Mesendoderm (in vitro differentiated cells): ENCODE data around the gene HSD17B11. TPM values are rescaled to one million over a fixed set of nuclear protein-coding genes. Genes with fewer than 3 reads are reported as not detected.

Source experiments
- DNase-seq: peaks from one replicate; pipeline ENCODE4 v3.0.0; 2013
- H2AK5ac ChIP-seq: 2 replicates; pipeline ENCODE4 v1.6.1; 2013; ENCODE audit warnings: low read length, inconsistent platforms
- H2BK120ac ChIP-seq: 2 replicates; pipeline ENCODE4 v1.6.1; 2013; ENCODE audit warnings: low read depth, mild to moderate bottlenecking, low read length, moderate library complexity, mixed read lengths
- H2BK15ac ChIP-seq: replicated peaks from 2 replicates; pipeline ENCODE4 v1.6.1; 2013; ENCODE audit warnings: low read depth, mild to moderate bottlenecking, moderate library complexity
- H2BK5ac ChIP-seq: 2 replicates; pipeline ENCODE4 v1.6.1; 2013; ENCODE audit warnings: low read length, inconsistent platforms
- H3K18ac ChIP-seq: 2 replicates; pipeline ENCODE4 v1.6.1; 2013; ENCODE audit warnings: mild to moderate bottlenecking, low read length, mixed read lengths
- H3K23ac ChIP-seq: one replicate; pipeline ENCODE4 v1.6.1; 2013; ENCODE audit warnings: low read length
- H3K27ac ChIP-seq: 2 replicates; pipeline ENCODE4 v1.5.1; 2013; ENCODE audit warnings: low read depth, mild to moderate bottlenecking, inconsistent platforms, low read length, moderate library complexity
- H3K27me3 ChIP-seq: 2 replicates; pipeline ENCODE4 v1.6.1; 2013; ENCODE audit warnings: low read length, control low read depth, mild to moderate bottlenecking, inconsistent platforms; ENCODE audit not compliant: insufficient read depth, poor library complexity
- H3K36me3 ChIP-seq: 2 replicates; pipeline ENCODE4 v1.6.1; 2013; ENCODE audit warnings: low read length, inconsistent platforms; ENCODE audit not compliant: control insufficient read depth, insufficient read depth
- H3K4ac ChIP-seq: one replicate; pipeline ENCODE4 v1.6.1; 2013; ENCODE audit warnings: low read depth, mild to moderate bottlenecking, low read length, moderate library complexity
- H3K4me1 ChIP-seq: 2 replicates; pipeline ENCODE4 v1.6.1; 2013; ENCODE audit warnings: low read depth, low read length, inconsistent platforms; ENCODE audit not compliant: control insufficient read depth
- H3K4me2 ChIP-seq: 2 replicates; pipeline ENCODE4 v1.6.1; 2013; ENCODE audit warnings: low read length
- H3K4me3 ChIP-seq: 2 replicates; pipeline ENCODE4 v1.5.1; 2013; ENCODE audit warnings: mild to moderate bottlenecking, low read length
- H3K56ac ChIP-seq: one replicate; pipeline ENCODE4 v1.6.1; 2013; ENCODE audit warnings: low read length
- H3K79me1 ChIP-seq: 2 replicates; pipeline ENCODE4 v1.6.1; 2013; ENCODE audit warnings: low read length, inconsistent platforms
- H3K79me2 ChIP-seq: 2 replicates; pipeline ENCODE4 v1.6.1; 2013; ENCODE audit warnings: mild to moderate bottlenecking, low read length; ENCODE audit not compliant: control insufficient read depth, insufficient read depth
- H3K9ac ChIP-seq: 2 replicates; pipeline ENCODE4 v1.6.1; 2013; ENCODE audit warnings: low read length, inconsistent platforms
- H4K5ac ChIP-seq: one replicate; pipeline ENCODE4 v1.6.1; 2013; ENCODE audit warnings: low read length
- H4K8ac ChIP-seq: one replicate; pipeline ENCODE4 v1.6.1; 2013; ENCODE audit warnings: low read depth, mild to moderate bottlenecking, control low read depth, low read length, moderate library complexity
- WGBS: extraction: QIAGEN DNeasy Blood & Tissue Kit; methylation state at CpG from one replicate; pipeline ENCODE4 v1.1.7; 2013; ENCODE audit warnings: low lambda C conversion rate, missing lambda C conversion rate; ENCODE audit not compliant: insufficient coverage; ENCODE audit errors: extremely low coverage; 5-methylcytosine and 5-hydroxymethylcytosine counted together
- polyA plus RNA-seq, 2 experiments: library from polyadenylated mRNA; stranded (reverse); fragments of 200-250 nt; gene quantifications; one replicate each; pipeline ENCODE4 v1.2.3, GENCODE V29; 2013

The HSD17B11 gene
- polyA plus RNA-seq (2013, experiment 1 of 2): 6.6 TPM
- polyA plus RNA-seq (2013, experiment 2 of 2): 6.2 TPM

- peaks cover 5% of the 10 kb centered on the region for H3K79me1 ChIP-seq
- H2BK5ac ChIP-seq: no peak within 1 kb of the TSS
- no peak within 1 kb of the TSS for H4K5ac ChIP-seq
- H3K27me3 ChIP-seq: no peaks in the 10 kb centered on the region
- H3K9ac ChIP-seq: peak within 1 kb of the TSS; percentile 73
- H3K36me3 ChIP-seq: no peaks in the 10 kb centered on the region
- peak within 1 kb of the TSS; percentile 80 for H3K18ac ChIP-seq
- H2AK5ac ChIP-seq: no peak within 1 kb of the TSS
- DNase-seq: peak; percentile 96
- H3K4me3 ChIP-seq: peak within 1 kb of the TSS; percentile 52
- H2BK120ac ChIP-seq: peak within 1 kb of the TSS; percentile 47
- no peak within 1 kb of the TSS for H4K8ac ChIP-seq
- H3K4me2 ChIP-seq: peak within 1 kb of the TSS; percentile 19
- peak within 1 kb of the TSS; percentile 76 for H3K56ac ChIP-seq
- peak within 1 kb of the TSS; percentile 52 for H3K4ac ChIP-seq
- H2BK15ac ChIP-seq: no peak within 1 kb of the TSS
- peaks cover 1% of the 10 kb centered on the region for H3K79me2 ChIP-seq
- H3K27ac ChIP-seq: peak within 1 kb of the TSS; percentile 15
- H3K4me1 ChIP-seq: no peaks in the 10 kb centered on the region
- no CpG with 5 or more reads among the region's 32 CpGs for WGBS
- H3K23ac ChIP-seq: no peak within 1 kb of the TSS
These were observed at the start of gene HSD17B11 for GRCh38 chr4:87390891-87391575. HSD17B11 (minus strand) TSS chr4:87391188; CDS start chr4:87391070, 118 bp downstream.

- H3K4me3 ChIP-seq: no peak overlapping the region
- H3K27me3 ChIP-seq: no peaks in the 10 kb centered on the region
- H3K79me2 ChIP-seq: peaks cover 22% of the 10 kb centered on the region
- no peak overlapping the region for H4K8ac ChIP-seq
- no peak for DNase-seq
- no peaks in the 10 kb centered on the region for H3K4me1 ChIP-seq
- H3K23ac ChIP-seq: no peak overlapping the region
- H3K18ac ChIP-seq: no peak overlapping the region
- WGBS: no CpG with 5 or more reads among the region's 2 CpGs
- no peak overlapping the region for H3K4ac ChIP-seq
- H4K5ac ChIP-seq: no peak overlapping the region
- no peak overlapping the region for H3K56ac ChIP-seq
- H2BK5ac ChIP-seq: no peak overlapping the region
- no peak overlapping the region for H3K27ac ChIP-seq
- H2AK5ac ChIP-seq: no peak overlapping the region
- no peak overlapping the region for H2BK15ac ChIP-seq
- peaks cover 7% of the 10 kb centered on the region for H3K79me1 ChIP-seq
- H3K36me3 ChIP-seq: no peaks in the 10 kb centered on the region
- H3K9ac ChIP-seq: no peak overlapping the region
- no peak overlapping the region for H2BK120ac ChIP-seq
- H3K4me2 ChIP-seq: no peak overlapping the region
These were observed 42.4 kb upstream of the HSD17B11 start for GRCh38 chr4:87433342-87433741.

- no peak overlapping the region for H4K8ac ChIP-seq
- H2AK5ac ChIP-seq: no peak overlapping the region
- no CpG with 5 or more reads among the region's 2 CpGs for WGBS
- H4K5ac ChIP-seq: no peak overlapping the region
- H3K4me3 ChIP-seq: no peak overlapping the region
- H3K4ac ChIP-seq: no peak overlapping the region
- no peaks in the 10 kb centered on the region for H3K27me3 ChIP-seq
- H3K79me1 ChIP-seq: peaks cover 9% of the 10 kb centered on the region
- H3K36me3 ChIP-seq: no peaks in the 10 kb centered on the region
- H2BK120ac ChIP-seq: no peak overlapping the region
- no peak overlapping the region for H3K18ac ChIP-seq
- H3K4me1 ChIP-seq: no peaks in the 10 kb centered on the region
- no peak overlapping the region for H3K4me2 ChIP-seq
- H3K27ac ChIP-seq: no peak overlapping the region
- H2BK15ac ChIP-seq: no peak overlapping the region
- no peak overlapping the region for H3K56ac ChIP-seq
- peak; percentile 28 for DNase-seq
- no peak overlapping the region for H3K9ac ChIP-seq
- peaks cover 28% of the 10 kb centered on the region for H3K79me2 ChIP-seq
- no peak overlapping the region for H2BK5ac ChIP-seq
- no peak overlapping the region for H3K23ac ChIP-seq
These were observed 39.0 kb upstream of the HSD17B11 start for GRCh38 chr4:87430038-87430437.

GRCh38 chr4:87428979-87429378 is 38.0 kb upstream of the HSD17B11 start:
- H2BK15ac ChIP-seq: no peak overlapping the region
- H2BK5ac ChIP-seq: no peak overlapping the region
- no peak overlapping the region for H2BK120ac ChIP-seq
- peaks cover 10% of the 10 kb centered on the region for H3K79me1 ChIP-seq
- no CpG with 5 or more reads among the region's 6 CpGs for WGBS
- H3K23ac ChIP-seq: no peak overlapping the region
- no peak overlapping the region for H3K4me2 ChIP-seq
- DNase-seq: no peak
- no peak overlapping the region for H3K56ac ChIP-seq
- H3K4me3 ChIP-seq: no peak overlapping the region
- H3K9ac ChIP-seq: no peak overlapping the region
- peaks cover 36% of the 10 kb centered on the region for H3K79me2 ChIP-seq
- H3K4ac ChIP-seq: no peak overlapping the region
- H3K27me3 ChIP-seq: no peaks in the 10 kb centered on the region
- no peak overlapping the region for H2AK5ac ChIP-seq
- no peak overlapping the region for H4K8ac ChIP-seq
- no peak overlapping the region for H3K18ac ChIP-seq
- no peak overlapping the region for H3K27ac ChIP-seq
- peaks cover 2% of the 10 kb centered on the region for H3K4me1 ChIP-seq
- no peak overlapping the region for H4K5ac ChIP-seq
- no peaks in the 10 kb centered on the region for H3K36me3 ChIP-seq

GRCh38 chr4:87427518-87427868 is 36.5 kb upstream of the HSD17B11 start:
- Histone ChIP-seq H4K8ac (no peak overlapping the region), H3K9ac (no peak overlapping the region), H3K79me1 (peaks cover 12% of the 10 kb centered on the region), H2BK5ac (no peak overlapping the region), H3K56ac (no peak overlapping the region), H3K36me3 (no peaks in the 10 kb centered on the region), H2BK120ac (no peak overlapping the region), H3K27ac (no peak overlapping the region), H3K4me2 (no peak overlapping the region), H2AK5ac (no peak overlapping the region), H3K79me2 (peaks cover 39% of the 10 kb centered on the region), H3K27me3 (no peaks in the 10 kb centered on the region), H3K4ac (no peak overlapping the region), H3K23ac (no peak overlapping the region), H2BK15ac (no peak overlapping the region), H3K18ac (no peak overlapping the region), H4K5ac (no peak overlapping the region), H3K4me3 (no peak overlapping the region), H3K4me1 (peaks cover 4% of the 10 kb centered on the region)
- WGBS: no CpG with 5 or more reads among the region's 1 CpG
- DNase-seq: no peak
